SK-N-SH treated with all-trans-retinoic acid at 6 μM for 48 hours (cell line): ENCODE data around the gene ATF6.

ENCODE experiments used
- ATAC-seq: fragments of 200-7000 bp; cut with Tn5 transposase; 3 replicates; pipeline ENCODE4 v1.9.1; 2020; ENCODE audit warnings: mild to moderate bottlenecking, moderate library complexity
- ARNTL ChIP-seq: fragments of 450-650 bp; formaldehyde crosslinking; IDR thresholded peaks from 2 replicates; pipeline ENCODE4 v1.5.0; 2020; ENCODE audit warnings: low read depth, mild to moderate bottlenecking, moderate library complexity, borderline replicate concordance
- BACH2 ChIP-seq: fragments of 250-450 bp; sonication (Bioruptor Pico); IDR thresholded peaks from 2 replicates; pipeline ENCODE4 v1.9.0; 2021; ENCODE audit warnings: mild to moderate bottlenecking, borderline replicate concordance
- CSDC2 ChIP-seq: fragments of 250-450 bp; sonication (Bioruptor Pico); IDR thresholded peaks from 2 replicates; pipeline ENCODE4 v1.5.0; 2020; ENCODE audit warnings: mild to moderate bottlenecking, moderate library complexity
- ESRRG ChIP-seq: fragments of 250-450 bp; sonication (Bioruptor Pico); IDR thresholded peaks from 2 replicates; pipeline ENCODE4 v1.6.1; 2021; ENCODE audit warnings: mild to moderate bottlenecking
- GLIS3 ChIP-seq: fragments of 250-450 bp; sonication (Bioruptor Pico); IDR thresholded peaks from 2 replicates; pipeline ENCODE4 v1.5.0; 2020; ENCODE audit warnings: mild to moderate bottlenecking, moderate library complexity
- ISL1 ChIP-seq: fragments of 250-450 bp; sonication (Bioruptor Pico); IDR thresholded peaks from 2 replicates; pipeline ENCODE4 v2.1.2; 2022; ENCODE audit warnings: mild to moderate bottlenecking, moderate library complexity
- OSR1 ChIP-seq: fragments of 250-450 bp; sonication (Bioruptor Pico); IDR thresholded peaks from 2 replicates; pipeline ENCODE4 v1.8.0; 2022; ENCODE audit warnings: moderate library complexity, mild to moderate bottlenecking, inconsistent platforms
- POU6F1 ChIP-seq: fragments of 250-450 bp; sonication (Bioruptor Pico); IDR thresholded peaks from 2 replicates; pipeline ENCODE4 v1.8.0; 2021; ENCODE audit warnings: low read depth, mild to moderate bottlenecking, moderate library complexity, borderline replicate concordance
- PPARA ChIP-seq: fragments of 250-450 bp; sonication (Bioruptor Pico); IDR thresholded peaks from 2 replicates; pipeline ENCODE4 v1.5.0; 2020; ENCODE audit warnings: mild to moderate bottlenecking, borderline replicate concordance
- RARB ChIP-seq: fragments of 250-450 bp; sonication (Bioruptor Pico); IDR thresholded peaks from 2 replicates; pipeline ENCODE4 v1.8.0; 2021; ENCODE audit warnings: mild to moderate bottlenecking, moderate library complexity
- TOX ChIP-seq: fragments of 250-450 bp; sonication (Bioruptor Pico); IDR thresholded peaks from 2 replicates; pipeline ENCODE4 v1.8.0; 2021; ENCODE audit warnings: mild to moderate bottlenecking, moderate library complexity, borderline replicate concordance
- TSHZ2 ChIP-seq: fragments of 250-450 bp; sonication (Bioruptor Pico); IDR thresholded peaks from 2 replicates; pipeline ENCODE4 v1.5.0; 2020; ENCODE audit warnings: mild to moderate bottlenecking, moderate library complexity
- ZC3H10 ChIP-seq: fragments of 250-450 bp; sonication (Bioruptor Pico); IDR thresholded peaks from 2 replicates; pipeline ENCODE4 v1.5.1; 2021; ENCODE audit warnings: mild to moderate bottlenecking, moderate library complexity
- ZNF70 ChIP-seq: fragments of 450-650 bp; formaldehyde crosslinking; IDR thresholded peaks from 2 replicates; pipeline ENCODE4 v1.5.0; 2020; ENCODE audit warnings: mild to moderate bottlenecking, moderate library complexity
- ZNF8 ChIP-seq: fragments of 450-650 bp; formaldehyde crosslinking; IDR thresholded peaks from 2 replicates; pipeline ENCODE4 v1.5.0; 2020; ENCODE audit warnings: mild to moderate bottlenecking, moderate library complexity
- TF ChIP-seq, protein P1 (sequence below): fragments of 250-450 bp; sonication (Bioruptor Pico); IDR thresholded peaks from 2 replicates; pipeline ENCODE4 v1.5.1; 2020; ENCODE audit warnings: low read depth, mild to moderate bottlenecking, moderate library complexity
- TF ChIP-seq, protein P2 (sequence below): fragments of 250-450 bp; sonication (Bioruptor Pico); IDR thresholded peaks from 2 replicates; pipeline ENCODE4 v1.8.0; 2020; ENCODE audit warnings: mild to moderate bottlenecking, moderate library complexity, borderline replicate concordance
- TF ChIP-seq, protein P3 (sequence below): fragments of 250-450 bp; sonication (Bioruptor Pico); IDR thresholded peaks from 2 replicates; pipeline ENCODE4 v1.5.1; 2021; ENCODE audit warnings: mild to moderate bottlenecking, moderate library complexity

ATF6 gene

GRCh38 chr1:162006081-162006480 lies 240.0 kb downstream of the ATF6 start:
- no peak for ATAC-seq
- TF ChIP-seq ZC3H10 (CRISPR knock-in tag): no peak
- no peak for TF ChIP-seq ARNTL (CRISPR knock-in tag)
- no peak for TF ChIP-seq TOX (CRISPR knock-in tag)
- no peak for TF ChIP-seq POU6F1
- no peak for TF ChIP-seq CSDC2 (CRISPR knock-in tag)
- no peak for TF ChIP-seq GLIS3 (CRISPR knock-in tag)
- TF ChIP-seq ESRRG (CRISPR knock-in tag): no peak
- no peak for TF ChIP-seq ZNF70 (CRISPR knock-in tag)

- TF ChIP-seq POU6F1 (no peak), CSDC2 (CRISPR knock-in tag) (no peak), RARB (CRISPR knock-in tag) (no peak), ESRRG (CRISPR knock-in tag) (no peak), OSR1 (CRISPR knock-in tag) (no peak), ARNTL (CRISPR knock-in tag) (no peak), BACH2 (CRISPR knock-in tag) (no peak)
- TF ChIP-seq, protein P1, sequence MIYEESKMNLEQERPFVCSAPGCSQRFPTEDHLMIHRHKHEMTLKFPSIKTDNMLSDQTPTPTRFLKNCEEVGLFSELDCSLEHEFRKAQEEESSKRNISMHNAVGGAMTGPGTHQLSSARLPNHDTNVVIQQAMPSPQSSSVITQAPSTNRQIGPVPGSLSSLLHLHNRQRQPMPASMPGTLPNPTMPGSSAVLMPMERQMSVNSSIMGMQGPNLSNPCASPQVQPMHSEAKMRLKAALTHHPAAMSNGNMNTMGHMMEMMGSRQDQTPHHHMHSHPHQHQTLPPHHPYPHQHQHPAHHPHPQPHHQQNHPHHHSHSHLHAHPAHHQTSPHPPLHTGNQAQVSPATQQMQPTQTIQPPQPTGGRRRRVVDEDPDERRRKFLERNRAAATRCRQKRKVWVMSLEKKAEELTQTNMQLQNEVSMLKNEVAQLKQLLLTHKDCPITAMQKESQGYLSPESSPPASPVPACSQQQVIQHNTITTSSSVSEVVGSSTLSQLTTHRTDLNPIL: no peak
- ATAC-seq: no peak
These were observed 241.3 kb downstream of the ATF6 start for GRCh38 chr1:162007466-162007865.

- TF ChIP-seq ISL1 (CRISPR knock-in tag): no peak
- TF ChIP-seq, protein P2, sequence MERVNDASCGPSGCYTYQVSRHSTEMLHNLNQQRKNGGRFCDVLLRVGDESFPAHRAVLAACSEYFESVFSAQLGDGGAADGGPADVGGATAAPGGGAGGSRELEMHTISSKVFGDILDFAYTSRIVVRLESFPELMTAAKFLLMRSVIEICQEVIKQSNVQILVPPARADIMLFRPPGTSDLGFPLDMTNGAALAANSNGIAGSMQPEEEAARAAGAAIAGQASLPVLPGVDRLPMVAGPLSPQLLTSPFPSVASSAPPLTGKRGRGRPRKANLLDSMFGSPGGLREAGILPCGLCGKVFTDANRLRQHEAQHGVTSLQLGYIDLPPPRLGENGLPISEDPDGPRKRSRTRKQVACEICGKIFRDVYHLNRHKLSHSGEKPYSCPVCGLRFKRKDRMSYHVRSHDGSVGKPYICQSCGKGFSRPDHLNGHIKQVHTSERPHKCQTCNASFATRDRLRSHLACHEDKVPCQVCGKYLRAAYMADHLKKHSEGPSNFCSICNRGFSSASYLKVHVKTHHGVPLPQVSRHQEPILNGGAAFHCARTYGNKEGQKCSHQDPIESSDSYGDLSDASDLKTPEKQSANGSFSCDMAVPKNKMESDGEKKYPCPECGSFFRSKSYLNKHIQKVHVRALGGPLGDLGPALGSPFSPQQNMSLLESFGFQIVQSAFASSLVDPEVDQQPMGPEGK: no peak
- no peak for TF ChIP-seq ZNF8 (CRISPR knock-in tag)
- no peak for TF ChIP-seq ZNF70 (CRISPR knock-in tag)
- no peak for TF ChIP-seq PPARA
- TF ChIP-seq, protein P3, sequence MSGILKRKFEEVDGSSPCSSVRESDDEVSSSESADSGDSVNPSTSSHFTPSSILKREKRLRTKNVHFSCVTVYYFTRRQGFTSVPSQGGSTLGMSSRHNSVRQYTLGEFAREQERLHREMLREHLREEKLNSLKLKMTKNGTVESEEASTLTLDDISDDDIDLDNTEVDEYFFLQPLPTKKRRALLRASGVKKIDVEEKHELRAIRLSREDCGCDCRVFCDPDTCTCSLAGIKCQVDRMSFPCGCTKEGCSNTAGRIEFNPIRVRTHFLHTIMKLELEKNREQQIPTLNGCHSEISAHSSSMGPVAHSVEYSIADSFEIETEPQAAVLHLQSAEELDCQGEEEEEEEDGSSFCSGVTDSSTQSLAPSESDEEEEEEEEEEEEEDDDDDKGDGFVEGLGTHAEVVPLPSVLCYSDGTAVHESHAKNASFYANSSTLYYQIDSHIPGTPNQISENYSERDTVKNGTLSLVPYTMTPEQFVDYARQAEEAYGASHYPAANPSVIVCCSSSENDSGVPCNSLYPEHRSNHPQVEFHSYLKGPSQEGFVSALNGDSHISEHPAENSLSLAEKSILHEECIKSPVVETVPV (CRISPR knock-in tag): no peak
- no peak for ATAC-seq
These were observed 242.7 kb downstream of the ATF6 start for GRCh38 chr1:162008799-162009198.

GRCh38 chr1:162009501-162010174 lies 243.5 kb downstream of the ATF6 start:
- TF ChIP-seq TOX (CRISPR knock-in tag) (no peak), GLIS3 (CRISPR knock-in tag) (no peak), ZC3H10 (CRISPR knock-in tag) (no peak), TSHZ2 (no peak), ARNTL (CRISPR knock-in tag) (no peak), RARB (CRISPR knock-in tag) (no peak), ISL1 (CRISPR knock-in tag) (no peak), ZNF70 (CRISPR knock-in tag) (no peak)
- TF ChIP-seq, protein P3 (CRISPR knock-in tag): no peak
- no peak for ATAC-seq
